HG03457 (cell line): ENCODE results near the gene DUOXA1.
"Not testable (repeated sequence)": the region's sequence is repeated elsewhere in the genome, so short reads cannot be mapped to it uniquely, and the experiment has no call there.

Experiments
- ATAC-seq: cut with Tn5 transposase; IDR thresholded peaks from one replicate; pipeline ENCODE4 v1.9.1; 2021; ENCODE audit warnings: moderate number of reproducible peaks; ENCODE audit not compliant: unreplicated experiment

Gene DUOXA1

DNA sequence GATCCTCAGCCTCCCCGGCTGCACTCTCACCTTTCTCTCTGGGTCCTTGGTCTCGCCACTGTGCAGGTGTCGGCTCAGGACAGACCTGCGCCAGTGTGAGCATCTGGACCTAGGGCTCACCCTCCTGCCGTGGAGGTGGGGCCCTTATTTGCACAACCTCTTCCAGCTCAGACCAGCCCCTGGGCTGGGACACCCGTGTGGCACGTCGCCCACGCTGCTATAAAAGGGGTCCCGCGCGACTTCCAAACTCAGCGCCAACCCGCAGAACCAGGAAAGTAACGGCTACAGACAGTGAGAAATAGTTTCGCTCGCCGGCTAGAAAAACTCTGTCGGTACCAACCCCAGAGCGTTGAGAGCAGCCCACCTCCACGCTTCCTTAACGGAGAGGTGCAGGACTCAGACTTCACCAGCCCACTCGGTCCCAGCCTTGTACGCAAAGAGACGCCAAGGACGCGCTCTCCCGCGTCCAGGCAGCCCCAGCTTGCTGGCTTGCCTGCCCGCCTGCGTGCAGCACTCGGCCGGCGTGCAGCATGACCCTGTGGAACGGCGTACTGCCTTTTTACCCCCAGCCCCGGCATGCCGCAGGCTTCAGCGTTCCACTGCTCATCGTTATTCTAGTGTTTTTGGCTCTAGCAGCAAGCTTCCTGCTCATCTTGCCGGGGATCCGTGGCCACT lies 15.5 kb downstream of the DUOXA1 start, which contains the start of the genes DUOX2 and DUOXA2:
DUOX2 (minus strand) TSS at position 97 of the 675 bp plus-strand sequence. CDS start 761 bp downstream, outside the sequence.
DUOXA2 (plus strand) TSS at position 251 of the 675 bp plus-strand sequence; CDS start at position 531, 280 bp downstream.
- no peak for ATAC-seq

DNA sequence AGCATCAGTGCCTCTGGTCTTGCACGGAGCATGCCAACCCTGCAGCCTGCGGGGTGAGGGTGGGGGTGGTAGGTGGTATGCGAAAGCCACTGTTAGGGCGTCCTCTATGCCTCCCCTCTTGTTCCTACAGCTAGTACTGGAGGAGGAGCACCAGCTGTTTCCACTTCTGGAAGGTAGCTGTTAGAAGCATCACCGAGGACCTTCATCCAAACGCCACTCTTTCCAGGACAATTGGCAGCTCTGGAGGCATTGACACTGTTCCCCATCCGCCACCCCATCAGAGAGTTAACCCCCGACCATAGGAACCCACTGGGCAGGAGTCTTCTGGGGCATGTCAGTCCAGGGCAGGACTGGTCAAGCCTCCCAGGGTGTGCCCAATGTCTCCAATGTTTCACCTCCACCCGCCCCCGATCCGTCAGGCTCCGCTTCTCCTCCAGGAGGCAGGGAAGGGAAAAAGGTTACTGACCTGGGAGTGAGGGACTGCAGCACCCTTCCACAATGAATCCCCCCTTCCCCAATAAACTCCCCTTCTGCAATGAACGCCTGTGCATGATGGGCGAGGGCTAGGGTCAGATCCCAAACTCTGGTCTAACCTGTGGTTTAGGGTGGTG lies 16.2 kb downstream of the DUOXA1 start:
- no peak for ATAC-seq

DNA sequence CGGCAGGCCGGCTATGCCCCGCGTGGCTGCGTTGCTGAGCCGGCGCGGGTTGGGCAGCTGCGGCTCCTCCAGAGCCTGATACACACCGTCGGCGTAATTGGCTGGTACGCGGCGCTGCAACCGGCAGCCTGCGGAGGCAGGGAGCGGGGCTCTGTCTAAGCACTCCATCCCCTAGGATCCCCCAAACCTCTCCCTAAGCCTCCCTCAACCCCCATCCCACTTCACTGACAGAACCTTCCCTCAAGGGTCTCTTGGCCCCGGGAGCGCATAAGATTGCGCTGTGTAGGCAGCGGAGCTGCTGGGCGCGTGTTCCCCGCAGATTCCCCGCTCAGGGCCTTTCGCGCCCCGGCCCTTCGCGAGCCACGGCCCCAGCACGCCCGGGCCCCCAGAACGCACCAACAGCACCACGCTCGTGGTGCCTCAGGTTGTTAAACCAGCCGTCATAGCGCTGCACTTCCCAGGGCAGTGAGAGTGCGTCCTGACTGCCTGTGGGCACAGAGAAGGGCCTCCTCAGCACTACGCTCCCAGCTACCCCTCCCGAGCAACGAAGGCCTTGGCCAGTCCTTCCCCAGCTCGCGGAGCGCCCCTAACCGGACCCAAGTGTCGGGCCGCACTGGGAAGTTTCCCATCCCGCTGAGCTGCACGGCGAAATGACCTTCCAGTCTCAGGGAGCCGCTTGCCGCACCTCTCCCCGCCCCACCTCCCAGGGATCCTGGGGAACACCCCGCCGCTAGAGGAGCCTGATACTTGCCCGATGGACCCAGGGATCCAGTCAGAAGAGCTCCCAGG lies 16.9 kb downstream of the DUOXA1 start:
- no peak for ATAC-seq

DNA sequence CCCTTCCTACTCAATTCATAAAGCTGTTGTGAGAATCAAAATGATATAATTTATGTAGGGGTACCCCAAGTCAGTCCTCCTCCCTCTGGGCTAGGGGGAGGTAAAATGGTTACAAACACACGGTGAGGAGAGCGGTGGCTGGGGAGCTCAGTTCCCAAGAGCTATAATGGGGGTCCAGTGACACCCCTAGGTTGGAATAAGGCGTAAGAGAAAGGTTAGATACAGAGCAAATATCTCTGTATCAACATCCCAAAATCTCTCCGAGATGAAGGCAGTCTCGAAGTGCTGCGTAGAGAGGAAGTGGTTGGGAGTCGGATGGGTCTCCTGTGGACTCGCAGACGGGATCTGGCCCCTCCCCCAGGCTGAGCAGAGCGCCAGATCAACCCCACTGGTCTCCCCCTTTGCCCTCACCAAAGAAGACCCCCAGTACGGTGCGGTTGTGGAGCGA lies 17.5 kb downstream of the DUOXA1 start:
- no peak for ATAC-seq

DNA sequence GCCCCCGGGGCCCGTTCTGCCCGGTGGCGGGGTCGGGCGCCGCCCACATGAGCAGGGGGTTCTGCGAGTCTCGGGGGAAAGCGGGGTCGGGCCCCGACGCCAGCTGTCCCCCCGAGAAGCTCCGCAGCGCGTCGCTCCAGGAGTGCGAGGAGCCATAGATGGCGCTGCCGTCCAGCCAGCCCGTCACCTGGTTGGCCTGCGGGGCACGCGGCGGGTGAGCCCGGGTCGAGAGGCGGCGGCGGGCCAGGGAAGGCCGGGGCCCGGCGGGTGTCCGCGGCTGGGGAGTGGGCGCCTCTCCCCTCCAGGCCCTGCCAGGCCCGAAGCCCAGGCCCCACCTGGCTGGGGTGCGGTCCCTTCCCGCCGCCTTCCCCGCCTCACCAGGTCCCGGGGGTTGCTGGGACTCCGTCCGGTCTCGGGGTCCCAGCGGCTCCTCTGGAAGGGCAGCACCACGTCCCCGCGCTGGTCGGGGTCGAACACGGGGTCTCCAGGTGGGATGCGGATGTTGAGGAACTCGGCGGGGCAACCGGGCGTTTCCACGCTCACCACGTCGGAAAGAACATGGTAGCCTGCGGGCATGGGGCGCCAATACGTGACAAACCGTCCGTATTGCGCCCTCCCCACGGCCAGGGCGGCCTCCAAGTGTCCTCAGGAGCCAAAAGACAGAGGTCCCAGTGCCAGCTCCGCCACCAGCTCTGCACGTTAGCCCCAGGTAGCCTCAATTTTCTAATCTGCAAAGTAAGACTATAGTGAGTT lies 18.1 kb downstream of the DUOXA1 start:
- no peak for ATAC-seq

DNA sequence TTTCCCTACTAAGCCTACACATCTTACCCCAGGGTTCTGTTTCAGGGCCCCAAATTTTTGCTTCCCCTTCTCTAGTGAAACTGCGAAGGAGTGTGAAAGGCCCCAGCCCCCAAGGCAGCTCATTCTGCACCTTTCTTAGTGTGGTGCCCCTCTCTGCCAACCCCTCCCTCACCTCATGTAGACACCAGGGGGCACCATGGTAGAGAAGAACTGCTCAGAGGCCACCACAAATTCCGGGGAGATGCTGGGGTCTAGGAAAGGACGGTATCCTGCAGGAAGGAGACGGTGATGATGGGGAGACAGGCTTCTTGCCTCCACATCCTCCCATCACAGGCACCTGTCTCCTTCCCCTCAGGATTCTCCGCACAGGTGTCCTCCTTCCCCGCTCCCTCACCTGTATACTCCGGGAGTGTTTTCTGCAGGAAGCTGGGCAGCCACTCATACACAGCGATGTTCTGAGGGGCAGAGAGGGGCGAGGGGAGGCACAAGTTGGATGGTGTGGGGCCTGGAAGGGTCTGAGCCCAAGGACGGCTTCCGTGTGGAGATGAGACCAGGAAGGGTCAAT lies 19.3 kb downstream of the DUOXA1 start:
- ATAC-seq: no peak

DNA sequence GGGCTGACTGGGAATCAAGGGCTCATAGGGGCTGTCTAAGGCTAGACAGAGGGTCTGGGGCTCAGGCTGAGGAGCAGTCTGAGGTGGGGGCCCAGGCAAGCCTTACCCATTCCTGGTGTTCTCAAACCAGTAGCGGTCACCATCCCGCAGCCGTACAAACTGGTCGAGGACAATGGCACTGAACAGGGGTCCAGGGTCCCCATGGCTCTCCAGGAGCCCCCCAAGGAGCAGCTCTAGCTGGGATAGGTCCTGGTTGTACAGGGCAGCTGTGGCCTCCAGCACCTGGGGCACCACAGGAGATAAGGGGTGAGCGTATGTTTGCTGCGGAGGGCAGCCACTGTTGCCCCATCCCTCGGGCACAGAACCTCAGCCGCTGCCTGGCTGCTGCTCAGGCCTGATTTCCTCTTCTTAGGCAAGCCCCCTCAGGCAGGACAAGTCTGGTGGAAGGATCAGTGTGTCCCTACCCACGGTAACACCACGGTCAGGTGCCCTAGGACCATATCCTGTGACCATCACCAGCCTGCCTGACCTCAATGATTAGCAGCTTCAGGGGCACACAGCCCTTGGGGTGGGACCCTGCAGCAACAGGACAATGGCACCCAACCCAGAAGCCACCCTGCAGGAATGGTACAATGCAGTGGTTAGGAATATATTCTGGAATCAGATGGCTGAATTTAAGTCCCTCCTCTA lies 21.6 kb downstream of the DUOXA1 start:
- no peak for ATAC-seq

DNA sequence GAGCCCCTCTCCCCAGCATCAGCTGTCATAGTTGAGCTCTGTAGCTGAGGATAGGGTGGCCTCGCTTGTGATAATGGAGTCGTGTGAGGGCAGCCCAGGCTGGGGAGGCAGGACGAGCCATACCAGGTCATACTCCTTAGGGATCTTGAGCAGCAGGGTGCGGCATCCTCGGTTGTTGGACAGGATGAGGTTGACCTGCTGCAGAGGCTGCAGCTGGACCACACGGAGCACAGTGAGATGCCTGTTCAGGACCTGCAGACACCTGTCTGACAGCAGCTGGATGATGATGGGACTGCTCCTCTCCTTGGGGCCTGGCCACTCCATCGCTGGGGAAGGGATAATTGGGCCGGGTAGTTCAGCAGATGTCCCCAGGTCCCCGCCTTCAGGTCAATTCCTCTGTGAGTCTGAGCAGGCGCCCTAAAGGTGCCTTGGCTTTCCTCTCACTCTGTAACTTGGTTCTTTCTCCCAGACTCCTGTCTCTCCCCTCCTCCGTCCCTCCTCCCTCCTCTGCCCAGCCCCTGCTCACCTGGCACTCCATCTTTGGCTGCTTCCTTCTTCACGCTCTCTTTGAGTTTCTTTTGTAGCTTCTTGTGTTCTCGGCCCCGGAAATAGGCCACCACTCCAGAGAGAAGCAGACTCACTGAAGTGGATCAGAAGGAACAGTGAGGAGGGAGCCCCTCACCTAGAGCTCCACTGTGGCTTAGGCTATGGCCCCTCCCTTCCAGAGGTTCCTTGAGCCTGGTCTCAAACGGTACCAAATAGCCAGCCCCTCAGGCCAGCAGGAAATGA lies 23.5 kb downstream of the DUOXA1 start:
- ATAC-seq: no peak

DNA sequence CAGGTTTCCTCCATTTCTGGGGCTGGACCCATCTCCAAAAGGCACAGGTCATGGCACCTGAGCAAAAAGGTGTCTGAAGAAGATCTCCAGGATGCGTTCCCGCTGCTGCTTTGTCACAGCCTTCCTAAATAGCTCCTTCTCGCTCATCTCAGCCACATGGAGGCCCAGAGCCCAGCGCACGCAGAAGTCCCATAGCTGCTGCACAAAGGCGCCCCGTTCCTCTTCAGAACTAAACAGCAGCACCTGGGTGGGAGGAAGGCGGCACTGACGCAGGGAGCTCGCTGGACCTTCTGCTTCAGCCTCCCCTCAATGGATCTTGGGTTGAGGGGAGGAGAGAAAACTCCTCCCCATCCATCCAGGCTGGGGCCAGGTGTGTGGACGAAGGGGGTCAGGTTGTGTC lies 24.1 kb downstream of the DUOXA1 start:
- no peak for ATAC-seq

DNA sequence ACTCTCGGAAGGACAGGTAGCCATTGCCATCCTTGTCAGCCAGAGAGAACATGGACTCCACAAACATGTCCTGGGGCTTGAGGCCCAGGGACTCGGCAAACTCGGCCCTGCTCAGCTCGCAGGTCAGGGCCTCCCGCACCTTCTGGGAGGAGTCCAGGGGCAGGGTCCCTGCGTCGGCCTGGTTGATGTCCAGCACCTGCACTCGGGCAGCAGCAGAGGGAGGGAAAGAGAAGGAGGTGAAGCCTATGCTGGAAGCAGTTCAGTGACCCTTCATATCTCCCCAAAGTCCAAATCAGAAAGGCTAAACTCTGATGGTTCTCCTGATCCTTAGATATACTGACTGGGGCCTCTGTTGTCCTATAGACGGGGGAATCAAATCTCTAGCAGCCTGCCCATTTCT lies 25.5 kb downstream of the DUOXA1 start:
- not testable (repeated sequence) for ATAC-seq

DNA sequence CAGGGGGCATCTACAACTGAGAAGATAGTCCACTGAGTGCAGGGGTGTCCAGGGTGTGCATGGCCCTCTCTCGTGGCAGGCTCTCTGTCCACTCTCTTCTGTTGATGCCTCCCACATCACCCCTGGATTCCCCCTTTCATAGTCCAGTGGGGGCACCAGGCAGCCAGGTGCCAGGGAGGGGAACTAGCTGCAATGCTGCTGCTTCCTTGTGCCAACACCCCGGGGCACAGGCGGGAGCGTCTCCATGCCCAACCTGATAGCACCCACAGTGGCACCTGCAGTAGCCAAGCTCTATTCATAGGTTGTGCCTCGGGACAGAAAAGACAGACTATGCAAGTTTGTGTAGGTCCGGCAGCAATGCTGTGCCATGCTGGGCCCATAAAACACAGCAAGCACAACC lies 27.5 kb downstream of the DUOXA1 start:
- ATAC-seq: no peak

DNA sequence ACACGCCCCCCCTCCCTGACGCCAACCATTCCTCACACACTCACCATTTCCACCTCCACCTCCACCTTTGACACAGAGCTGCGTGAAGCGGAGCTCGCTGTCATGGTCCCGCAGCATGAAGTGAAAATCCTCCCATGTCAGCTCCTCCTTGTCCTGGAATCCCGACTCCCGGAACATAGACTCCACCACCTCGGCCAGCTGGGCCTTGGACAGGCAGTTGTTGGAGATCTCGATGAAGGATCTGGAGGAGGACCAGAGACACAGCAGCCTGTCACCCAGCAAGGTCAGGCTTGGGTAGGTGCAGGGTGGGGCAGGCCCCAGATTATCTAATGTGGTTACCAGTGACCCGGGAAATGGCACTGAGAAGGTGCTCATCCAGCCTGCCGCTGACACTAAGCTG lies 27.9 kb downstream of the DUOXA1 start:
- no peak for ATAC-seq

DNA sequence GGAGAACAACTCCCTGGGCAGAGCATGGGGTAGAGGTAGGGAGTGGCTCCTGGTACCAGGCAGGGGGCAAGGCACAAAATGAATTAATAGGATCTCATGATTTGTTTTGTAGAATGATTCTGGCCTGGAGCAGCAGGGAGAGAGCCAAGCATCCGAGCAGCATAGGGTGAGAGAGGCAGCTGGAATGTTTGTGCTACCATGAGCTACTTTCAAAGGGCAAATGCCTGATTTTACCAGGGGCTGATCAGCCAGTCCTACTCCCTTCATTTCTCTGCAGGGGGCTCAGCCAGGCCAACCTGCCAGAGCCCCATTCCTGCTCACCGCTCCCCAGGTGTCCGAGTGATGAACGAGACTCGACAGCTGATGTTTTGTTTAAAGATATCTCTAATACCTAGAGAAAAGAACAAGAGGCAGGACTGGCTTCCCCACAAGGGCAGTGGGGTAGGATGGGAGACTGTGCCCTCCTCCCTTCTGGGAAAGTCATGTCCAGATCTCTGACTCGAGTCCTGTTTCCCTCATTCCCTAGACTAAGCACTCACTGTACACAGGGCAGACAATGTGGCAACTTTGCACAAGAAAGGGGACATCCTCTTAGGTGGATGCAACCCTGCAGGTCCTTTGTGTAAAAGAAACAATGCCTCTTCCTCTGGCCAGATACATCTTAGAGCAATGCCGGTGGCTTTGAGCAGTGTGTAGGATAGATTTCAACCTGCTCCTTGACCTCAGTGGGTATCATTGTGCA lies 28.6 kb downstream of the DUOXA1 start:
- no peak for ATAC-seq

DNA sequence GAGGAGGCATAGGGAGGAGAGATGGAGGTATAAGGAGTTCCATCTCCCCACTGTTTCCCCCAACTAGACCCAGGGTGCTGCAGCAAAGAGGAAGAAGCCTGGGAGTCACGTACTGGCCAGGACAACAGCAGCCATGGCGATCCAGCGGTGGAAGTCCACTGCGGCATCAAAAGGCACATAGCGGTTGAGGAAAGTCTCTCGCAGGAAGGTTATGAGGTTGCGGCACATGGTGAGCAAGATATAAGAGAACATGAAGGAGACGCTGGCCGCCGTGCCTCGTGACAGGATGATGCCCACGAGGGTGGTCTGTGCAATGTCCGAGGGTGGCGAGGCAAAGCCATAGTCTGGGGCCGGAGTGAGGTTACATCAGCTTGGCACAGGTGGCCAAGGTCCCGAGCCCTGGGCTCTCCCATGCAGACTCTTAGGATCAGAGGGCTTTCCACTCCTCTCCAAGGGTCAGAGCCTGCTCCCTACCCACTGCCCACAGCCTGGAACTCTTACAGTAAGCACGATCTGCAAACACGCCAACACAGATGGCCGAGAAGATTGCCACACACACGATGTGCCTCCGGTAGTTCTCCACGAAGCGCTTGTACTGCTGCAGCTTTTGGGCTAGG lies 30.0 kb downstream of the DUOXA1 start:
- no peak for ATAC-seq

DNA sequence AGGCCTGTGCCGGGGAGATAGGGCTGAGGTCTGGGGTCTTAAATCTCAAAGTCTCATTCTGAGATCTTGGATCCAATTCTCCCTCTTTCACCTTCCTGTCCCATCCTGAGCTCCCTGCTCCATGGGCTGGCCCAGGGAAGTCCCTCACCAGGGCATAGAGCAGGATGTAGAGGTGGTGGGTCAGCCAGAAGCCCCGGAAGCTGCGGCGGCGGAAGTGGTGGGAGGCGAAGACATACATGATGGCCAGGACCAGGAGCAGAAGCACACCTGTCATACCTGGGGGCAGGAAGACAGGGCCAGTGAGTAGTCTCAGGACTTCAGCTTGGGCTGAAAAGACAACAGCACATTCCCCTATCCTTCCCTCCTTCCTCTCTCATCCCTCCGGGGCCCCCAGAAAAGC lies 32.2 kb downstream of the DUOXA1 start:
- ATAC-seq: no peak

DNA sequence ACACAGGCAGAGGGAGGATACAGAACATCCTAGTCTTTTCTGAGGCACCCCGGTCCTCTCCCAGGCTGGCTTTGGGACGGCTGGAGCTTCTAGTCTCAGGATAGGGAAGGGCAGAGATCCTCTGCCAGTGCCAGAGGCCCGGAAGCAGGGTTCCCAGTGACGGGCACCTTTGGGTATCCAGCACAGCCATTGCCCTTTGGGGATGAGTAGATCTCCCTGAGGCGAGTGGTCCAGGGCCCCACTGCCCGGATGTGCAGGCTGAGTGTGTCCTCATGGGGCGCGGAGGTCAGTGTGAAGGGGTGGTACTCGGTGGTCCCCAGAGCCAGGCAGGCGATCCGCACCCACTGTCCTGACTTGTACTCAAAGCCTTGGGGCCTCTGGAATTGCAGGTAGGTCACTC lies 34.0 kb downstream of the DUOXA1 start:
- ATAC-seq: no peak

DNA sequence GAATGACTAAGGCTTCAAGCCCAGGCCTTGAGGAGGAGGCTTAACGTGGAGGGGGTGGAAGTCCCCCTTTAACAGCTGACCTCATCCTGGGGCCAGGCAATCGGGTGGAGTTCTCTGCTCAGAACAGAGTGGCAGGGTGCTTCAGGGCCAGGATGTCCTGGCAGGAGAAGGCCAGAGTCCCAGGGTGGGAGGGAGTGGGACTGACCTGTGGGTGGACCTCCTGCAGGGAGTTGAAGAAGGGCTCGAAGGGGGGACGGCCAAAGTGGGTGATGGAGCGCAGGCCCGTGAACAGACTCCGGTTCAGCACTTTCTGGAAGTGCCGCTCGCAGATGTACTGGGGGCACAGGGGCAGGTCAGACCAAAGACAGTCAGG lies 35.3 kb downstream of the DUOXA1 start:
- ATAC-seq: no peak

DNA sequence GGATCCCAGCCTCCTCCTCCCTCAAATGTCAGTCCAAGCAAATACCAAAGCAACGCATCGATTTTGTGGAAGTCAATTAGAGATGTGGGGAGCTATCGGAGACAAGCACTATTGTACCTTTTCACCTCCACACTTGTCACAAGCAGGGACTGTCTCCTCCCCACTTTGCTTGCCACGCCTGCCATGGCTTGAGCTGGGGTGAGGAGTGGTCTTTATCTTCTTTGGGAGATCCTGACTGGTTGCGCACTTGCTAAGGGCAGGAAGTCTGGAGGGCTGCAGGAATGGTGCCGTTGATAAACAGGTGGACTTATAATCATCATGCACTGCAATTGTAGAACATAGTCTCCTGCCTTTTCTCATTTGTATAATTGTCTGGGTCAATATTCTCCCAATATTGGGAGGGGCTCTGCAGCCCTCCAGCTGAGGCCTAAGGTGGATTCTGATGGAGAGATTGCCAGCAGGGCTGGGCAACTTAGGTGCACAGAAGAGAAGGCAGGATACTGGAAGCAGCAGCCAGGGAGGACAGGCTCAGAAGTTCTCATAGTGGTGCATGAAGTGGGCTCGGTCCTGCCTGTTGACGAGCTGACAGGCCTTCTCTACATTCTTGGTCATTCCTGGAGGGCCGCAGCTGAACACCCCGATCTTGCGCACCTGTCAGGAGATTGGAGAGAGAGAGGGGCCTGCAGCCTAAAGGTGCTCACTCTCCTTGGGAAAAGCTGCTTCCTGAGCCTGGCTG lies 35.9 kb downstream of the DUOXA1 start:
- no peak for ATAC-seq
